ENCODE data around the gene SPATA13.

Gene SPATA13

GRCh38 chr13:24254146-24254841 is 93.8 kb downstream of the SPATA13 start:
- CTCF ChIA-PET = interaction anchor here (1.0 to 1.2 kb wide), 3 partner anchors 9 to 235 kb away, joined by 3 read pairs; no protein-coding TSS in a partner anchor
- POLR2A ChIA-PET = no interaction called here
- H3K4me3 ChIP-seq (ENCODE audit: low read depth, low read length) = no peak overlapping the region
- no peak for TF ChIP-seq CTCF (IDR thresholded peaks at IDR 0.05; ENCODE audit: insufficient read depth, low read length, missing control alignments)
- no peak for DNase-seq (ENCODE audit: low read depth, low spot score)

- no peak for TF ChIP-seq CTCF (IDR thresholded peaks at IDR 0.05; ENCODE audit: insufficient read depth, low read length, missing control alignments)
- ChIA-PET POLR2A (no interaction called here), CTCF (interaction anchor here (1.5 kb wide), 1 partner anchor 29 kb away, joined by 4 read pairs; no protein-coding TSS in a partner anchor)
- DNase-seq (ENCODE audit: low read depth, low spot score) = no peak
- no peak overlapping the region for H3K4me3 ChIP-seq (ENCODE audit: low read depth, low read length)
These were observed 97.0 kb downstream of the SPATA13 start for GRCh38 chr13:24257497-24257896.

- DNase-seq (ENCODE audit: low read depth, low spot score) = no peak
- POLR2A ChIA-PET = no interaction called here
- no peak overlapping the region for H3K4me3 ChIP-seq (ENCODE audit: low read depth, low read length)
- CTCF ChIA-PET = no interaction called here
- no peak for TF ChIP-seq CTCF (IDR thresholded peaks at IDR 0.05; ENCODE audit: insufficient read depth, low read length, missing control alignments)
These were observed 101.0 kb downstream of the SPATA13 start for GRCh38 chr13:24261566-24261965.

- POLR2A ChIA-PET = no interaction called here
- CTCF ChIA-PET = no interaction called here
- no peak overlapping the region for H3K4me3 ChIP-seq (ENCODE audit: low read depth, low read length)
- no peak for TF ChIP-seq CTCF (IDR thresholded peaks at IDR 0.05; ENCODE audit: insufficient read depth, low read length, missing control alignments)
- DNase-seq (ENCODE audit: low read depth, low spot score) = no peak
These were observed 103.1 kb downstream of the SPATA13 start for GRCh38 chr13:24263632-24264031.

DNA sequence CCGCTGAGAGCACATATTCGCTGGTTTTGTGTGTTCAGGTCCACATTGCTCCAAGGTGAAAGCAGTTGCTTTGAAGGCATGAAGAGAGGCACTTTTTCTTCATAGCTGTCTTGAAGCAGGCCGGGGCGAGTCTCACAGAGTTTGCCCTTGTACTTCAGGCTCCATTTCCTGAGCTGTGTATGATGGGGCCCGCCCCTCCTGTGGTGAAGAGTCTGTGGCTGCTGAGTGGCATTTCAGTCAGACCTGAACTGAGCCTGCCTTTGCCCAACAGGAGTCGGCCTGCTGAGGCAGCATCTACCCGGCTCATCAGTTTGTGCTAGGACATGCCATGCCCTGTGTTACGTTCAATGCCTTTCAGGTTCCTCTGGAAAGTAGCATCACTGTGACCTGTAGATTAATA is 104.5 kb downstream of the SPATA13 start:
- H3K4me3 ChIP-seq (ENCODE audit: low read depth, low read length) = no peak overlapping the region
- ChIA-PET CTCF (no interaction called here), POLR2A (no interaction called here)
- DNase-seq (ENCODE audit: low read depth, low spot score) = no peak
- TF ChIP-seq CTCF (IDR thresholded peaks at IDR 0.05; ENCODE audit: insufficient read depth, low read length, missing control alignments) = no peak

DNA sequence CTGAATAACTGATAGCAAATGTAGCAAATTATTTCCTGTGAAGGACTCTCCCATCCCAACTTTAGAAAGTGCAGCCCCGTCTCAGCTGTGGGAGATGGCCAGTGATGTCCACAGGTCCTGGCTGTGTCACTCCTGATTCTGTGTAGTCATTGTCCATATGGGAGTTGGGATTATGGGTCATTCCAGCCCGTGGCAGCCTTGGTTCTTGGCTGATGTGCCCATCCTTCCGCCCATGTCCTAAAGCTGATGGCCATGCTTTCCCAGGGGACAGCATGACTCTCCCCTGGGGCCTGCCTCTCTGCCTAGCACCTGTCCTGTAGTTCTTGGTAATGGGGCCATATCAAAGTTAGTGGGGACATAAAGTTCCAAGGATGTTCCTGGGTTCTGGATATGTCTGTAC is 104.9 kb downstream of the SPATA13 start:
- ChIA-PET CTCF (interaction anchor here (1.4 kb wide), 1 partner anchor 46 kb away, joined by 4 read pairs; no protein-coding TSS in a partner anchor), POLR2A (no interaction called here)
- DNase-seq (ENCODE audit: low read depth, low spot score) = no peak
- TF ChIP-seq CTCF (IDR thresholded peaks at IDR 0.05; ENCODE audit: insufficient read depth, low read length, missing control alignments) = no peak
- no peak overlapping the region for H3K4me3 ChIP-seq (ENCODE audit: low read depth, low read length)

Measured in AG04449 (cell line).